Stimulated activated CD4-positive, alpha-beta T cell treated with anti-CD3 and anti-CD28 coated beads, Interleukin-2, amount 100 ng/mL, for 4 hours (primary cell): ENCODE measurements around the gene MCM3AP.
"Not testable (repeated sequence)": the region's sequence is repeated elsewhere in the genome, so short reads cannot be mapped to it uniquely, and the experiment has no call there.

Source experiments
- DNase-seq: peaks from one replicate; pipeline ENCODE4 v3.0.0-alpha.2; 2020; ENCODE audit warnings: low read depth

The MCM3AP gene

GRCh38 chr21:46243325-46243724, 42.1 kb downstream of the MCM3AP start:
- no peak for DNase-seq

DNA sequence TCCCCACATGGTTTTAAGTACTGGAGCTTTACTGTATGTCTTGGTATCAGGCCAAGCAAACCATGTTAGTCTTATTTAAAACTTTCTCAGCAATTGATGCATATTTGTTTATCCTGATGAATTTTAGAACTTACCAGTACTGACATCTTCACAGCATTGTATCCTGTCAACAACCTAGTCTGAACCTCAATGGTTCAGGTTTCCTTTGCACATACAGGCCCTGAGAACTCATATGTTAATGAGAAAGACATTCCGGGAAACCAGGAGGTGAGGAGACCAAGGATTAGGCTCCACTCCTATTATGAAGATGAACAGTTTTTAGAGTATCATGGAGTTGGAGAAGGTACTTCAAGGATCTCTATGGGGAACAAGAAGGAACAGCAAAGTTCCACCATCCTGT, 43.8 kb downstream of the MCM3AP start:
- DNase-seq, result not testable (repeated sequence)

DNA sequence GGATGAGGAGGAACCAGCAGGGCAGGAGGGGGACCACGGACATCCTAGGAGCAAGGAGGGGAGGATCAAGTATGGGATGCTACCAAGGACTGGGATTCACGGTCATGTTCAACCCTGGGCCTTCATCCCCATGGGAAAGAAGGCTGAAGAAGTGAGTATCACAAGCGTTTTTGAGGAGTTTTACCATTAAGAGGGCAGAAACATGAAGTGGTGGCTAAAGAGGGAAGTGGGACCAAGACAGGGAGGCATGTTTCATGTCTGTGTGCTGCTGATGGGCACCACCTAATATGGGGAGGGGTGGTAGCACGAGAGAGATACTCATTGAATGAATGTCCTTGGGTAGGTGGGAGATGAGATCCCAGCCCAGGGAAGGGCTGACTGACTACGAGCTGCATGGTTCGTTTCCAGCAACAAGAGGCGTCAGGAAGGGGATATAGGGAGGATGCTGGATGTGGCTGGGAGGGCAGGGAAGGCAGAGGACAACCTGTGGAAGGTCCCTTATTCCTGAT, 45.5 kb downstream of the MCM3AP start:
- DNase-seq, result no peak

- DNase-seq, result no peak
Measured at GRCh38 chr21:46237474-46237873, 47.9 kb downstream of the MCM3AP start.

DNA sequence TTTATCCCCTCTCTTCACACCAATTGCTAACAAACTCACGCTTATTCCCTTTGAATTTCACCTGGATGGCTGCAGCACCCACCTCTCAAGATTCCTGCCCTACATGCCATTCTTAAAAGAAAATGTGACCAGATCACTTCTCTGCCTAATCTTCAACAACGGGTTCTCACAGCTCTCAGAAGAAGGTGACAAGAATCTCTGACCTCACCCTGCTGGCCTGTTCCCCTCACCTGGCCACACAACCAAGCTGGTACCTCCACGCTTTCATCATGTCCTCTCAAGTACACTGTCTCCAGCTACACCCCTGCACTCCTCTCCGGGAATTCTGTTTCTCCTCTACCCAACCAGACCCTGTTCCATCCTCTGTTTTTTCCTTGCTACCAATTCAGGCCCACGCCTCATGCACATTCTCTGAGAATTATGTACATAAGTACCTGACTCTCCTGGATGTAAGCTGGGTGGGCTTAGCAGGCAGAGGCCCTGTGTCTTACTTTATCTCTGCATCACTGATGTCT, 50.9 kb downstream of the MCM3AP start:
- no peak for DNase-seq

GRCh38 chr21:46229923-46230260, 55.5 kb downstream of the MCM3AP start:
- no peak for DNase-seq

- no peak for DNase-seq
Measured at GRCh38 chr21:46229133-46229922, 56.1 kb downstream of the MCM3AP start.

- DNase-seq, result peak; percentile 98
Measured at GRCh38 chr21:46228345-46229051, 56.9 kb downstream of the MCM3AP start, which contains the start of gene LSS. LSS (minus strand) TSS chr21:46228774; CDS start chr21:46228745, 29 bp downstream.

GRCh38 chr21:46227811-46228344, 57.5 kb downstream of the MCM3AP start:
- no peak for DNase-seq

DNA sequence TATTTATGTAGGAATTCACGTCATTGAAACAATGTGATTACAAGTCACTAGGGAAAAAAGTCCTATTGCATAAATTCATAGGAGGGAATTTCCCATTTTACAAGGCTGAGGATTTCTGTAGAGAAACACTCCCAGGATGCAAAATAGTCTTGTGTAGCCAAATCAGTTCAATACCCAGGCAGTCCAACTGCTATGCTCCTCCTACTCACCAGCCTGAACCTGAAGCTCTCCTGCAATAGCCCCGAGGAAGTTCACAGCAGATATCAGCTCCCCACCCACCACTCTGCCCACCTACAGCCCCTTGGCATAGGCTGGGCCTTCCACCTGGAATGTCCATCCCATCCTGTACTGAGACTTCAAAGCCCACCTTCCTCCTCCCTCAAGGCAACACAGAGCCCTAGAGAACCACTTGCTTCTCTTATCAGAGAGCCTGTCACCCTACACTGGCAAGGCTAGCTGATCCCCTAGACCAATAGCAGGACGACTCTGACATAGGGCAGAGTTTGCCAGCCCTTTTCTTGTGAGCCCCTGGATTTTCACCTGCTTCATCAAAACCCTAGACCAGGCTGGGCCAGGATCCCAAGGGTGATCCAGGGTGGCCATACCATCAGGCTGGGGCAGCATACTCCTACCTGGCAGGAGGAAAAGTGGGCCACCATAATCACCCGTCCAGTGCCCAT, 58.4 kb downstream of the MCM3AP start:
- DNase-seq, result no peak

GRCh38 chr21:46226146-46226545, 59.3 kb downstream of the MCM3AP start:
- DNase-seq, result no peak

- DNase-seq, result not testable (repeated sequence)
Measured at GRCh38 chr21:46223661-46224060, 61.8 kb downstream of the MCM3AP start.

DNA sequence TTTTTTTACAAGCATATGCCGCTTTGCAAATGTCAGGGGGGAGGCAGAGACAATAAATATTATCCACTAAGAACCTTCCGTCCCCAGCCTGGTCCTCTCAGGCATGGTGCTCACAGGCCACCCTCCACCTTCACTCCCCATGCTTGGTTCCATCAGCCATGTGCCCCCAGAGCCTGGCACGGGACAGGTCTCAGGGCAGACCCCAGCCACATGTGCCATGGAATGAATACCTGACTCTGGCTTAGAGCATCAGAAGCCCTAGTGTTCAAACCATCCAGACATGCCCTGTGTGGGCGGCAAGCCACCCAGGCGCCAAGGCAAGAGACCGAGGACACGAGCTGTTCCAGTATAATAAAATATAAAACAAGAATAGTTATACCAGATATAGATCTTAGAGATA, 62.2 kb downstream of the MCM3AP start:
- no peak for DNase-seq

GRCh38 chr21:46222436-46223116, 62.8 kb downstream of the MCM3AP start:
- no peak for DNase-seq

GRCh38 chr21:46221664-46222435, 63.6 kb downstream of the MCM3AP start:
- DNase-seq, result no peak

DNA sequence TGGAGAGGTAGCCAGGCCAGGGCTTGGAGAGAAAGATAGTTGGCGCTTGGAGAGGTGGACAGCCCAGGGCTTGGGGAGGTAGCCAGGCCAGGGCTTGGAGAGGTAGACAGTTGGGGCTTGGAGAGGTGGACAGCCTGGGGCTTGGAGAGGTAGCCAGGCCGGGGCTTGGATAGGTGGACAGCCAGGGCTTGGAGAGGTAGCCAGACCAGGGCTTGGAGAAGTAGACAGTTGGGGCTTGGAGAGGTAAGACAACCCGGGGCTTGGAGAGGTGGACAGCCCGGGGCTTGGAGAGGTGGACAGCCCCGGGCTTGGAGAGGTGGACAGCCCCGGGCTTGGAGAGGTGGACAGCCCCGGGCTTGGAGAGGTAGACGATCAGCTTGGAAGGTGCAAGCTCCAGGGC, 64.6 kb downstream of the MCM3AP start:
- DNase-seq, result no peak

DNA sequence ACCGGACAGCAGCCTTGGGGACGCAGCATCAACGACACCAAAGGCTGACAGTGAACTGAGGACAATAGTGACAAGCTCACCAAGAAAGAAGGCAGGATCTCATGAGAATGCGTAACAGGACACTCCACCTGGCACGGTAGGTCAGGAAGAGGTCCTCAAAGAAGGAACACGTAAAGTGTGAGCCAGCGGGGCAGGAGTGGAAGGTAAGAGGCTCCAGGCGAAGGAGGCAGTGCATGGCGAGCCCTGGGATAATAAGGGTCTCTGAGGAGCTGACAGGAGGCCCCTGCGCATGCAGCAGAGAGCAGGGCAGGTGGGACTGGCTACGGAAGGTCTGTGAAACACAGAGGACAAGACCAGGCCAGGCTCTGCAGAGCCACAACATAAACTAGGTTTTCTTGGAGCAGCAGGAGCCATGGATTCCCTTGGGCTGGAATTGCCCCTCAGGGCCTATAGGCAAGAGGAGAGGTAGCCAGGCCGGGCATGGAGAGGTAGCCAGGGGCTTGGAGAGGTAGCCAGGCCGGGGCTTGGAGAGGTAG, 65.1 kb downstream of the MCM3AP start:
- DNase-seq, result no peak

DNA sequence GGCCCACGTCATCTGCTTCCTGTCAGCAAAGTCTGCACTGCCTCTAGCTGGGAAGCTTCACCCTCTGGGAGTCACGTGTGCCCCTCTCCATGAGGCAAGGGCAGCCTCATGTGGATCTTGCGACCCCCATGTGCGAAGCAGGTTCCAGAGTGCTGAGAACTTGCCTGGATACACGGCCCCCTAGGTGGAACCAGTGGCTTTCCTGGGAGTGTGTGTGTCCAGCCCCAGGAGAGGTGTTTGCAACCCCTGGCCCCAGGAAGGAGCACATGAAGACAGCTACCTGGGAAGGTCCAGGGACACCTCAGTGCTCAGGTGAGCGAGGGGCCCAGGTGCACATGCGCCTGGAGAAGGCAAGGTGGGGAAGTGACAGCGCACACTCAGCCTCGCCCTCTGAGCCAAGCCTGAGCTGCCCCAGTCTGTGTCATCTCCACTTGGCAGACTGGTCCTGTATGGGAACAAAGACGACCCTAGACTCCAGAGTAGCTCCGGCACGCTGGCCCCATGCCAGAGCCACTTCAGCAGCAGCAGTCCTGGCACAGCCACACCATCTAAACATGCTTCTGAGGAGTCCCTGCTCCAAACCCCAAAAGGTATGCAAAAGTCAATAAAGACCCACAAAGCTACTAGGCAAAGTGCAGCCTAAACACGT, 65.7 kb downstream of the MCM3AP start:
- DNase-seq, result no peak

DNA sequence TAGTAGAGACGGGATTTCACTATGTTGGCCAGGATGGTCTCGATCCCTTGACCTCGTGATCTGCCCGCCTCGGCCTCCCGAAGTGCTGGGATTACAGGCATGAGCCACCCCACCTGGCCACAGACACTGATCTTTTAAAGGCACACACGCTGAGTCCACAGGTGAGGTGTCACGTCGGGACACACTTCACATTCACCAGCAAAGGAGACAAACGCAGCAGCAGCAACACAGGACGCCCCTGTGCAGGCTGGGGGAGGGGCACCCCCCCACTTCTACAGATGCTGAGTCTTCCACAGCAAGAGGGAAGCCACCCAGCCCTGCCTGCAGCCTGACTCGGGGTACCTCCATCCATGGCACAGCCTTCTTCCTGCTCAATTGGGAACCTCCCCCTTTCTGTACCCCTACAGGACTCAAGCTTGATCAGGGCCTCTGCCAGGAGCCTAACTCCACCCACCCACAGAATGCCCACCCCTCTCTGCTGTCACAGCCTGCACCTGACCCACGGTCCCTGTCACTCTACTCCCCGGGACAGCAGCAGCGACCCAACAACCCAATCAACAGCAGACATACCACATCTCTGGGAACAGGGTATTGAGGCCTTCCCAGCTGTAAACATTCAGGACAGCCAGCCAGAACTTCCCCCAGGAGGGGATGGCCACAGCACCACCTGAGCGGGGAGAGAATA, 66.4 kb downstream of the MCM3AP start:
- no peak for DNase-seq
